Left lung (tissue), 10 donors: ENCODE data around the gene TRIM27. TPM values are rescaled to one million over a fixed set of nuclear protein-coding genes. Genes with fewer than 3 reads are reported as not detected.
"Not testable (repeated sequence)": the region's sequence is repeated elsewhere in the genome, so short reads cannot be mapped to it uniquely, and the experiment has no call there.

Source experiments
- ATAC-seq: fragments of 200-7000 bp; cut with Tn5 transposase; one replicate; pipeline ENCODE4 v1.9.1; 2020; ENCODE audit warnings: moderate library complexity
- DNase-seq, 4 donors: peaks; one replicate each; pipeline ENCODE4 v3.0.0-alpha.2; 2013 to 2020
- H3K27ac ChIP-seq, 2 donors: fragments of 200-600 bp; sonication (generic) in 1 of 2; one replicate each; pipeline versions ENCODE4 v1.5.0 to v1.8.0; 2020 to 2021
- H3K27me3 ChIP-seq, 2 donors: fragments of 200-600 bp; sonication (generic) in 1 of 2; one replicate each; pipeline versions ENCODE4 v1.5.0 to v1.8.0; 2020 to 2021
- H3K36me3 ChIP-seq, 2 donors: fragments of 200-600 bp; sonication (generic) in 1 of 2; one replicate each; pipeline versions ENCODE4 v1.5.0 to v1.8.0; 2020 to 2021
- H3K4me1 ChIP-seq, 2 donors: fragments of 200-600 bp; one replicate each; pipeline ENCODE4 v1.8.0; 2021
- H3K4me3 ChIP-seq, 2 donors: fragments of 200-600 bp; sonication (generic) in 1 of 2; one replicate each; pipeline versions ENCODE4 v1.5.0 to v1.8.0; 2020 to 2021; ENCODE audit warnings: mild to moderate bottlenecking in 1 of 2
- H3K9me3 ChIP-seq, 2 donors: fragments of 200-600 bp; sonication (generic) in 1 of 2; one replicate each; pipeline versions ENCODE4 v1.5.0 to v1.8.0; 2020 to 2021
- CTCF ChIP-seq, 2 donors: fragments of 200-600 bp; sonication (generic) in 1 of 2; IDR thresholded peaks; one replicate each; pipeline versions ENCODE4 v1.5.0 to v1.8.0; 2021; ENCODE audit warnings: antibody characterized with exemption in 2 of 2
- intact Hi-C, 2 donors: fragments of 100-400 bp; cut with DNase I; formaldehyde crosslinking; loops; one replicate each; pipeline versions ENCODE4 v1.11.2 to v1.14.2; 2022
- polyA plus RNA-seq, 6 donors: library from polyadenylated mRNA; unstranded; fragments of 120-200 nt; gene quantifications; one replicate each; pipeline ENCODE4 v1.2.1, GENCODE V29; 2013; ENCODE audit not compliant: insufficient read length in 6 of 6
- total RNA-seq, 2 donors: library from RNA; stranded (reverse); fragmentation: NEBNext Ultra II Directional; extraction: Animal tissue kit (Norgen Biotek cat#: 25700); gene quantifications; one replicate each; pipeline ENCODE4 v1.2.1, GENCODE V29; 2021
- donor health status: DM: no; HTN: yes; CAD: no.
- donor health status: DM: no; HTN: no; CAD: no.

The TRIM27 gene
- total and polyA plus RNA-seq, 8 donors: 42.2 to 96.9 (median 84.2) TPM

GRCh38 chr6:28965706-28966105 lies 41.9 kb upstream of the TRIM27 start:
- Histone ChIP-seq H3K27me3 (peaks cover 0 to 13% of the 10 kb centered on the region in 2 donors), H3K27ac (no peak overlapping the region), H3K9me3 (peaks cover 0 to 11% of the 10 kb centered on the region in 2 donors), H3K36me3 (no peaks in the 10 kb centered on the region), H3K4me1 (no peaks in the 10 kb centered on the region), H3K4me3 (no peak overlapping the region)
- no peak for TF ChIP-seq CTCF (IDR thresholded peaks at IDR 0.05)
- DNase-seq: no peak
- intact Hi-C loops: no loop called here
- no peak for ATAC-seq

- H3K27ac ChIP-seq: no peak overlapping the region
Measured at GRCh38 chr6:28960846-28961500, 37.2 kb upstream of the TRIM27 start.

GRCh38 chr6:28958561-28959243 lies 34.9 kb upstream of the TRIM27 start:
- H3K4me3 ChIP-seq, ATAC-seq, DNase-seq, H3K4me1 ChIP-seq, intact Hi-C loops, H3K9me3 ChIP-seq, H3K27ac ChIP-seq, H3K36me3 ChIP-seq: not testable (repeated sequence)
- peaks cover 12 to 67% of the 10 kb centered on the region in 2 donors for H3K27me3 ChIP-seq

More at GRCh38 chr6:28960846-28961500, 37.2 kb upstream of the TRIM27 start:
- no peaks in the 10 kb centered on the region for H3K4me1 ChIP-seq
- H3K9me3 ChIP-seq: no peaks in the 10 kb centered on the region
- DNase-seq: no peak
- no peak for ATAC-seq
- no peak overlapping the region for H3K4me3 ChIP-seq
- H3K27me3 ChIP-seq: peaks cover 8 to 48% of the 10 kb centered on the region in 2 donors
- no peak for TF ChIP-seq CTCF (IDR thresholded peaks at IDR 0.05)
- intact Hi-C loops: no loop called here
- H3K36me3 ChIP-seq: no peaks in the 10 kb centered on the region

- intact Hi-C loops, ATAC-seq, H3K36me3 ChIP-seq, H3K4me3 ChIP-seq, H3K9me3 ChIP-seq, H3K27ac ChIP-seq: not testable (repeated sequence)
- peaks cover 0 to 10% of the 10 kb centered on the region in 2 donors for H3K4me1 ChIP-seq
- H3K27me3 ChIP-seq: peaks cover 12 to 74% of the 10 kb centered on the region in 2 donors
- DNase-seq: peak in 1 of 4 donors; percentile 53
Measured at GRCh38 chr6:28957795-28958314, 34.1 kb upstream of the TRIM27 start.

- TF ChIP-seq CTCF (IDR thresholded peaks at IDR 0.05): no peak
- DNase-seq: no peak
- intact Hi-C loops: no loop called here
Measured at GRCh38 chr6:28956331-28956730, 32.5 kb upstream of the TRIM27 start.

GRCh38 chr6:28953585-28954258 lies 29.9 kb upstream of the TRIM27 start:
- Histone ChIP-seq H3K4me3 (peak overlapping the region; percentile 8 to 28), H3K9me3 (no peaks in the 10 kb centered on the region), H3K36me3 (no peaks in the 10 kb centered on the region), H3K27ac (no peak overlapping the region), H3K4me1 (peaks cover 0 to 10% of the 10 kb centered on the region in 2 donors), H3K27me3 (peaks cover 12 to 50% of the 10 kb centered on the region in 2 donors)
- no peak for TF ChIP-seq CTCF (IDR thresholded peaks at IDR 0.05)
- intact Hi-C loops: no loop called here
- ATAC-seq: peak; percentile 44
- DNase-seq: no peak

More at GRCh38 chr6:28956331-28956730, 32.5 kb upstream of the TRIM27 start:
- Histone ChIP-seq H3K4me3 (no peak overlapping the region), H3K4me1 (peaks cover 0 to 10% of the 10 kb centered on the region in 2 donors), H3K9me3 (no peaks in the 10 kb centered on the region), H3K27me3 (peaks cover 12 to 71% of the 10 kb centered on the region in 2 donors), H3K36me3 (no peaks in the 10 kb centered on the region), H3K27ac (no peak overlapping the region)
- no peak for ATAC-seq
